ENCODE results near the gene PKD2L2. TPM values are rescaled to one million over a fixed set of nuclear protein-coding genes. Genes with fewer than 3 reads are reported as not detected.
"Not testable (repeated sequence)": the region's sequence is repeated elsewhere in the genome, so short reads cannot be mapped to it uniquely, and the experiment has no call there.

Gene PKD2L2
- total RNA-seq, 1 donor from 2014 or later = not detected

DNA sequence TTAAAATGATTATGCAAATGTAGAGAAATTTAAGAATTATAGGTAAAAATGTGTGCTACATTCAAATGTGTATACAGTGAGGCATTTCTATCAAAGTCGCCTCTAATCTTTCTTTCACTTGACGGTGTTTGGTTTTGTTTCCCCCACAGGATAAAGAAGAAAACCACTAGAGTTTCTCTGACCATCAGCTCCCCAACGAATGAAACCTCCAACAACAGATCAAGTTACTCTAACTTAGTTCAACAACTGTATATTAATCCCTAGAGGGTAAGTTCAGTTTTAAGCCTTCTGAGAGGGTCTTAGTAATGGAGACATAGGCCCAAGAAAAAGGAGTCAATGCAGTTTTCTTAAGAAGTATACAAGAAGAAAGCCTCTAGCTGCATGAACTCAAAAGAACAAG is 33.1 kb upstream of the PKD2L2 start:
- Mint-ChIP-seq H3K27me3 (ENCODE audit: low read depth) (no peaks in the 10 kb centered on the region), H3K36me3 (ENCODE audit: low read depth) (no peaks in the 10 kb centered on the region), H3K4me3 (ENCODE audit: unreplicated experiment) (no peak overlapping the region), H3K4me1 (ENCODE audit: low read depth) (peaks cover 5% of the 10 kb centered on the region), H3K9me3 (ENCODE audit: low read depth) (peaks cover 5% of the 10 kb centered on the region), H3K27ac (ENCODE audit: unreplicated experiment) (no peak overlapping the region)
- TF ChIP-seq CTCF (IDR thresholded peaks at IDR 0.05) = no peak
- DNase-seq (ENCODE audit: low spot score) = no peak

GRCh38 chr5:137856916-137857862 is 32.1 kb upstream of the PKD2L2 start:
- no peak for TF ChIP-seq CTCF (IDR thresholded peaks at IDR 0.05)
- H3K4me1 Mint-ChIP-seq (ENCODE audit: low read depth) = peaks cover 5% of the 10 kb centered on the region
- no peak overlapping the region for H3K4me3 Mint-ChIP-seq (ENCODE audit: unreplicated experiment)
- no peak overlapping the region for H3K27ac Mint-ChIP-seq (ENCODE audit: unreplicated experiment)
- H3K36me3 Mint-ChIP-seq (ENCODE audit: low read depth) = no peaks in the 10 kb centered on the region
- peaks cover 4% of the 10 kb centered on the region for H3K27me3 Mint-ChIP-seq (ENCODE audit: low read depth)
- H3K9me3 Mint-ChIP-seq (ENCODE audit: low read depth) = peaks cover 5% of the 10 kb centered on the region
- DNase-seq (ENCODE audit: low spot score) = no peak

DNA sequence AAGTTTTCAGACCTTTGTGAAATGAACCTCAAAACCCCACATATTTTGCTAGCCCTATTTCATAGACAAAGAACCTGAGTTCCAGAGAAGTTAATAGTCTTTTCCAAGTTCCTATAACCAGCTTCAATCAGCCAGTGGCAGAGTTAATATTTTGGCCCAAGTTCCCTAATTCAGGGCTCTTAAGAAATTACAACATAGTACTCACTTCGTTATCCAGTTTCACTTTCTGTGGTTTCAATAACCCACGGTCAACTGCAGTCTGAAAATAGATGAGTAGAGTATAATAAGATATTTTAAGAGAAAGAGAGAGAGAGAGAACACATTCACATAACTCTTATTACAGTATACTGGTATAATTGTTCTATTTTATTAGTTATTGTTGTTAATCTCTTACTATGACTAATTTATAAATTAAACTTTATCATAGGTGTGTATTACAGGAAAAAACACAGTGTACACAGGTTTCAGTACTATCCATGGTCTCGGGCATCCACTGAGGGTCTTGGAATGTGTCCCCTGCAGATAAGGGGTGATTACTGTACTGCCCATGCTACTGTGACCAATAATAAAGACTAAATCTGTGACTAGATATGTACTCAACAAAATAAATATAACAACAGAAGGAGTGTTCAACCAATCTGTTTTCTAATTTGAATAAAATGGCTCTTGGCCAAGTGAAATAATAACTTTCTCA is 30.9 kb upstream of the PKD2L2 start:
- H3K36me3 Mint-ChIP-seq (ENCODE audit: low read depth) = no peaks in the 10 kb centered on the region
- DNase-seq (ENCODE audit: low spot score) = no peak
- H3K27ac Mint-ChIP-seq (ENCODE audit: unreplicated experiment) = no peak overlapping the region
- H3K9me3 Mint-ChIP-seq (ENCODE audit: low read depth) = no peaks in the 10 kb centered on the region
- H3K27me3 Mint-ChIP-seq (ENCODE audit: low read depth) = peaks cover 4% of the 10 kb centered on the region
- H3K4me3 Mint-ChIP-seq (ENCODE audit: unreplicated experiment) = no peak overlapping the region
- TF ChIP-seq CTCF (IDR thresholded peaks at IDR 0.05) = no peak
- H3K4me1 Mint-ChIP-seq (ENCODE audit: low read depth) = peaks cover 5% of the 10 kb centered on the region

GRCh38 chr5:137858954-137859353 is 30.3 kb upstream of the PKD2L2 start:
- Mint-ChIP-seq H3K4me3 (ENCODE audit: unreplicated experiment) (no peak overlapping the region), H3K27ac (ENCODE audit: unreplicated experiment) (no peak overlapping the region), H3K36me3 (ENCODE audit: low read depth) (no peaks in the 10 kb centered on the region), H3K27me3 (ENCODE audit: low read depth) (peaks cover 4% of the 10 kb centered on the region), H3K9me3 (ENCODE audit: low read depth) (no peaks in the 10 kb centered on the region), H3K4me1 (ENCODE audit: low read depth) (peaks cover 5% of the 10 kb centered on the region)
- DNase-seq (ENCODE audit: low spot score) = no peak
- no peak for TF ChIP-seq CTCF (IDR thresholded peaks at IDR 0.05)

DNA sequence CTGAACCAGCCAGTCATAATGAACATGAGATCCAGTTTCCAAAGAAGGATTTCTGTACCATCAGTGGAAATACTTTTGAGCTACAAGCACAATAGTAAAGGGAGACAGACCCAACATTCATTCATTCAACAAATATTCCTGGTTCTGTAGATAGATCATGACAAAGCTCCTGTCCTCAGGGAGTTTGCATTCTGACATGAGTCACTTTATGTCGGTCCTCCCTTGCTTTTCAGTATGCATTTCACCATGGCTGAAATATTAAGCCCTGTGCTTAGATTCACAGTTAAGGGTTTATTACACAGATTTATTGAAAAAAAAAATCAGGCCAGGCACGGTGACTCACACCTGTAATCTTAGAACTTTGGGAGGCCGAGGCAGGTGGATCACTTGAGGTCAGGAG is 27.0 kb upstream of the PKD2L2 start:
- H3K4me3 Mint-ChIP-seq (ENCODE audit: unreplicated experiment) = no peak overlapping the region
- H3K9me3 Mint-ChIP-seq (ENCODE audit: low read depth) = no peaks in the 10 kb centered on the region
- H3K27ac Mint-ChIP-seq (ENCODE audit: unreplicated experiment) = no peak overlapping the region
- H3K4me1 Mint-ChIP-seq (ENCODE audit: low read depth) = no peaks in the 10 kb centered on the region
- peaks cover 1% of the 10 kb centered on the region for H3K36me3 Mint-ChIP-seq (ENCODE audit: low read depth)
- peaks cover 20% of the 10 kb centered on the region for H3K27me3 Mint-ChIP-seq (ENCODE audit: low read depth)
- TF ChIP-seq CTCF (IDR thresholded peaks at IDR 0.05) = no peak
- no peak for DNase-seq (ENCODE audit: low spot score)

DNA sequence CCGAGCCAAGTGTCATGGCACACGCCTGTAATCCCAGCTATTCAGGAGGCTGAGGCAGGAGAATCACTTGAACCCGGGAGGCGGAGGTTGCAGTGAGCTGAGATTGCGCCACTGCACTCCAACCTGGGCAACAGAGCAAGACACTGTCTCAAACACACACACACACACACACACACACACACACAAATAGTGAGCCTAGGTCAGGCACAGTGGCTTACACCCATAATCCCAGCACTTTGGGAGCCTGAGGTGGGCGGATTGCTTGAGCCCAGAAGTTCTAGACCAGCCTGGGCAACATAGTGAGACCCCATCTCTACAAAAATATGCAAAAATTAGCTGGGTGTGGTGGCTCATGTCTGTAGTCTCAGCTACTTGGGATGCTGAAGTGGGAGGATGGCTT is 25.6 kb upstream of the PKD2L2 start:
- H3K27me3 Mint-ChIP-seq (ENCODE audit: low read depth) = peaks cover 24% of the 10 kb centered on the region
- not testable (repeated sequence) for H3K27ac Mint-ChIP-seq (ENCODE audit: unreplicated experiment); H3K9me3 Mint-ChIP-seq (ENCODE audit: low read depth); H3K36me3 Mint-ChIP-seq (ENCODE audit: low read depth); H3K4me1 Mint-ChIP-seq (ENCODE audit: low read depth); H3K4me3 Mint-ChIP-seq (ENCODE audit: unreplicated experiment); DNase-seq (ENCODE audit: low spot score)
